ENCODE measurements around the gene CRADD. TPM values are rescaled to one million over a fixed set of nuclear protein-coding genes. Genes with fewer than 3 reads are reported as not detected.

Gene CRADD
- total RNA-seq, 1 donor: 12.9 TPM

DNA sequence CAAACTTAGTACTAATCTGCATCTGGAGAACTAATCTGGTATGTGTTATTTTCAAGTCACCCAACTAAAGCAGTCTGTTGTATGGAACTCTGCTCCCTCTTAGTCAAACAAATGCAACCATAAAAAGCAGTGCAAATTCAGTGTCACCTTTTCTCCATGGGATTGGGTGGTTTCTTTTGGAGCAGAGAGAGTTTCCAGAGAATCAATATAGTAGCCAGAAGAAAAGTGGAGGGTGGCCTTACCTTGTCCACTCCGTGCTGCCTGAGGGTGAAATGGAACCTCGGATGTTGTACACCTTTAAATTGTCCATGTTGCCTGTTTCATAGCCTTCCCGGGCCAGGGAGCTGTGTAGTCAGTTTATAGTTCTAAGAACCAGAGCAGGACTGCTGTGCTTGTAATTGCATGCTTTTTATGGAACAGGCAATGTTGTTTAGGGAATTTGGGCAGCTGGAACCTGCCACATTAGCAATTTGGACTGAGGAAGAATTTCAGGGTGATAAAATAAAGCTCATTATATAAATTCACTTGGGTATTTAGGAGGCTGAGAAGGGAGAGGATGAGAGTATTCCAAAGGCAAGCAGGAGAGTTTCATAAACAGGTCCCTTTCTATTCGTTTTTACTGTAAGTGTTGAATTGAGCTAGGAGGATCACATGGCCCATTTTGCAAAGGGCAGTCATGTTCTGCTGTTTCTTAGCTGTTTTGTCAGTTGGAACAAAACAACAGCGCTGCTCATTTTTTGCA is 60.5 kb downstream of the CRADD start:
- no peak for TF ChIP-seq CTCF (IDR thresholded peaks at IDR 0.05; ENCODE audit: insufficient read depth, low read length)
- peak; percentile 39 for DNase-seq (ENCODE audit: low read depth)
- H3K4me3 ChIP-seq (ENCODE audit: low read depth, low read length): no peak overlapping the region

GRCh38 chr12:93738199-93739058 is 61.3 kb downstream of the CRADD start:
- no peak for TF ChIP-seq CTCF (IDR thresholded peaks at IDR 0.05; ENCODE audit: insufficient read depth, low read length)
- DNase-seq (ENCODE audit: low read depth): peak; percentile 23
- H3K4me3 ChIP-seq (ENCODE audit: low read depth, low read length): peak overlapping the region; percentile 14

- peak overlapping the region; percentile 46 for H3K4me3 ChIP-seq (ENCODE audit: low read depth, low read length)
- peak; percentile 76 for DNase-seq (ENCODE audit: low read depth)
- TF ChIP-seq CTCF (IDR thresholded peaks at IDR 0.05; ENCODE audit: insufficient read depth, low read length): no peak
Observed at GRCh38 chr12:93740751-93741150, 63.6 kb downstream of the CRADD start.

DNA sequence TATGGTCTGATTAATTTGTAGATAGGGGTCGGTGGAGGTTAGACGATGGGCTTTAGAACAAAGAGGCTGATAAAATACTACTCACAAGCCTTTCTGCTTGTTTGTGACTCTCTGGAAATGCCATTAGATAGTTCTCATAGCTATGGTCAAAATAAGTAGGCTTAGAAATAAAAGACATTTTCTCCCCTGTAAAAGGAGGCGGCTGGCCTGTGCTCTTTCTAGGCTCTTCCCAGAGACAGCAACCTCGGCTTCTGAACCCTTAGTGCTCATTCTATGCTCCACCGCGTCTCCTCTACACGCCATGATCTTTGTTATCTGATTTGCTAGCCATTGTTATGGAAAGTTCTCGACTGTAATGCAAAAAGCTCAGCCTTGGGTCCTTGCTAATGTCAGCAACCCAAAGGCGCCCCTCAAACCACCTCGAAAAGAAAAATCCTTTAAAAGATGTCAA is 64.5 kb downstream of the CRADD start:
- H3K4me3 ChIP-seq (ENCODE audit: low read depth, low read length): peak overlapping the region; percentile 74
- DNase-seq (ENCODE audit: low read depth): peak; percentile 63
- TF ChIP-seq CTCF (IDR thresholded peaks at IDR 0.05; ENCODE audit: insufficient read depth, low read length): no peak

GRCh38 chr12:93742110-93742934 is 65.1 kb downstream of the CRADD start:
- H3K4me3 ChIP-seq (ENCODE audit: low read depth, low read length): peak overlapping the region; percentile 74
- peak; percentile 76 for DNase-seq (ENCODE audit: low read depth)
- peak; percentile 31 for TF ChIP-seq CTCF (IDR thresholded peaks at IDR 0.05; ENCODE audit: insufficient read depth, low read length)

DNA sequence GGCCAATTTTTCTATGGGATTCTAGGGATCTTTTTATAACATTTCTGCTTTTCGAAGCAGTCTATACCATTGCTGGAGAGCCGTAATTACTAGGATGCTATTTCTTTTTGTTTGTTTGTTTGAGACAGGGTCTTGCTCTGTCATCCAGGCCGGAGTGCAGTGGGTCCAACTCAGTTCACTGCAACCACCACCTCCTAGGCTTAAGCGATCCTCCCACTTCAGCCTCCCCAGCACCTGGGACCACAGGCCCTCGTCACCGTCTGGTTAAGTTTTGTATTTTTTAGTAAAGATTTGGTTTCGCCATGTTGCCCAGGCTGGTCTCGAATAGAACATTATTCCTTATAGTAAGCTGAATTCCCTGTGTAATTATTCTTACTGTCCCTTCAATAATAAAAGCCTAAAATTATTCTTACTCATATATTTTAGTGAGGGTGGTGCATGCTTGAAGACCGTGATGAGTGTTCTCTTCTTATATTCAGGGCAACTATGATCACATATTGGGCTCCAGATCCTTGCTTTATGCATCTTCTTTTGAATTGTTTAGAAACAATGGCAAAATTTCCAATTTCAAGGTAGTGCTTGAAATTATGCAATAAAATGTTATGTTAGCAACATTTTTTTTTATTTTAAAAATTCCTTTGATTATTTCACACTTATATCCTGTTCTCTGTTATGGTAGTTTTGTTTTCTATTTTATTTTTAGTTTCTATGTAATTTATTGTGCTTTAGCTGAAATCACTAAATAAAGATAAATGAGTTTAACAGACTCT is 66.2 kb downstream of the CRADD start:
- TF ChIP-seq CTCF (IDR thresholded peaks at IDR 0.05; ENCODE audit: insufficient read depth, low read length): no peak
- H3K4me3 ChIP-seq (ENCODE audit: low read depth, low read length): no peak overlapping the region
- no peak for DNase-seq (ENCODE audit: low read depth)

Measured in fibroblast of the aortic adventitia (primary cell).